ENCODE measurements around the gene LPP.

The LPP gene

GRCh38 chr3:188446766-188447165 is 292.8 kb downstream of the LPP start:
- DNase-seq, result peak in 1 of 4 experiments; percentile 4

- DNase-seq, result no peak
Observed at GRCh38 chr3:188448813-188449212, 294.9 kb downstream of the LPP start.

GRCh38 chr3:188449421-188449820 is 295.5 kb downstream of the LPP start:
- no peak for DNase-seq

- no peak for DNase-seq
Observed at GRCh38 chr3:188452158-188452772, 298.3 kb downstream of the LPP start.

- DNase-seq, result no peak
Observed at GRCh38 chr3:188453431-188454384, 299.8 kb downstream of the LPP start.

- DNase-seq, result no peak
Observed at GRCh38 chr3:188455748-188456147, 301.8 kb downstream of the LPP start.

GRCh38 chr3:188458756-188459155 is 304.8 kb downstream of the LPP start:
- DNase-seq, result no peak

GRCh38 chr3:188465311-188465710 is 311.4 kb downstream of the LPP start:
- no peak for DNase-seq

GRCh38 chr3:188468196-188468595 is 314.2 kb downstream of the LPP start:
- no peak for DNase-seq

- peak; percentile 42 to 66 (median 63) for DNase-seq
Observed at GRCh38 chr3:188468662-188469061, 314.7 kb downstream of the LPP start.

GRCh38 chr3:188469228-188469885 is 315.4 kb downstream of the LPP start:
- DNase-seq, result no peak

GRCh38 chr3:188470508-188471130 is 316.7 kb downstream of the LPP start:
- DNase-seq, result no peak

GRCh38 chr3:188471723-188472122 is 317.8 kb downstream of the LPP start:
- no peak for DNase-seq

- DNase-seq, result peak in 1 of 4 experiments; percentile 2
Observed at GRCh38 chr3:188472336-188472735, 318.4 kb downstream of the LPP start.

GRCh38 chr3:188473045-188473444 is 319.1 kb downstream of the LPP start:
- DNase-seq, result no peak

GRCh38 chr3:188473591-188474288 is 319.8 kb downstream of the LPP start:
- DNase-seq, result no peak

GRCh38 chr3:188476935-188477334 is 323.0 kb downstream of the LPP start:
- DNase-seq, result no peak

GRCh38 chr3:188480011-188480410 is 326.1 kb downstream of the LPP start:
- DNase-seq, result no peak

- no peak for DNase-seq
Observed at GRCh38 chr3:188482929-188483328, 329.0 kb downstream of the LPP start.

GRCh38 chr3:188486126-188486525 is 332.2 kb downstream of the LPP start:
- no peak for DNase-seq

- DNase-seq, result peak in 3 of 4 experiments; percentile 14 to 54 (median 34)
Observed at GRCh38 chr3:188486952-188487351, 333.0 kb downstream of the LPP start.

- DNase-seq, result no peak
Observed at GRCh38 chr3:188487652-188488051, 333.7 kb downstream of the LPP start.

All from suppressor macrophage (primary cell).